ENCODE data around the gene GRAMD1A. TPM values are rescaled to one million over a fixed set of nuclear protein-coding genes. Genes with fewer than 3 reads are reported as not detected.
"Not testable (repeated sequence)": the region's sequence is repeated elsewhere in the genome, so short reads cannot be mapped to it uniquely, and the experiment has no call there.

GRAMD1A gene
- total and polyA plus RNA-seq, 9 of the 15 experiments (the other 6 are each of a cell fraction or from before 2014, with no cell fraction given): 1.4 to 63.8 (median 38.5) TPM

DNA sequence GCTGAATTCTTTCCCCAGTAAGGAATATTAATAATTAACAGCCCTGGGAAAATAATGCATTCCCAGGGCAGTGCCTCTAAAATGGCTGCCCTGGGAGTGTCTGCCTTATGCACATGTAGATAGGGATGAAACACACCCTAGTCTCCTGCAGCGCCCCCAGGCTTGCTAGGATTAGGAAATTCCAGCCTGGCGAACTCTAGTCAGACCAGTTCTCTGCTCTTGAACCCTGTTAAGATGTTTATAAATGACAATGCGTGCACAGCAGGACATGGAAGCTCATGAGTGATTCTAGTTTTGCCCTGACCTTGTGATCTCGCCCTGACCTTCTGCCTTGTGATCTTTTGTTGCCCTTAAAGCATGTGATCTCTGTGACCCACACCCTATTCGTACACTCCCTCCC, 34.6 kb upstream of the GRAMD1A start:
- POLR2A ChIA-PET; H3K9me1 ChIP-seq (ENCODE audit: control insufficient read depth, insufficient read depth, low read length); H4K20me1 ChIP-seq (replicated peaks; ENCODE audit: control insufficient read depth, insufficient read depth, low read length); ATAC-seq; H3K9ac ChIP-seq (ENCODE audit: insufficient read depth in 1 of 2, low read depth in 2 of 2, low read length in 2 of 2); H3K4me3 ChIP-seq; FAIRE-seq; H2AFZ ChIP-seq (ENCODE audit: low read depth, low read length); H3K27ac ChIP-seq (ENCODE audit: extremely low read depth, low read depth, low read length); DNase-seq (ENCODE audit: extremely low read depth in 1 of 4, low spot score in 3 of 4); CTCF ChIA-PET (ENCODE audit: low intra/inter-chr PET ratio); intact Hi-C loops (cut with micrococcal nuclease); in situ Hi-C loops (cut with MboI); H3K4me2 ChIP-seq (ENCODE audit: insufficient read depth, low read length); BruUV-seq (replicated peaks); H3K27me3 ChIP-seq (ENCODE audit: control insufficient read depth in 2 of 2, insufficient read depth in 2 of 2, low read length in 2 of 2): not testable (repeated sequence)
- 65% methylated on average over 5 of the region's 5 CpGs for WGBS (ENCODE audit: insufficient coverage, low coverage, missing lambda C conversion rate)
- Histone ChIP-seq H3K4me1 (replicated peaks in 1 of 2; ENCODE audit: control insufficient read depth in 2 of 2, insufficient read depth in 2 of 2, low read length in 2 of 2) (peaks cover 12 to 28% of the 10 kb centered on the region in 2 experiments; a peak in 4 of 5 replicates), H3K36me3 (ENCODE audit: control insufficient read depth, insufficient read depth, low read length) (peaks cover 17% of the 10 kb centered on the region; the same call in 2 of the 3 replicates), H3K79me2 (ENCODE audit: control insufficient read depth, insufficient read depth, low read length) (peaks cover 35% of the 10 kb centered on the region), H3K9me3 (replicated peaks; ENCODE audit: control insufficient read depth, insufficient read depth, low read depth, low read length) (peaks cover 30% of the 10 kb centered on the region)
- TF ChIP-seq TRIM28 (IDR thresholded peaks at IDR 0.05): peak; percentile 54; the same call in 1 of the 2 replicates
- TF ChIP-seq TRIM24 (IDR thresholded peaks at IDR 0.05): 0 out of 4 replicates have a peak, but pooled peaks of 1 of the 2 experiments have one; percentile 22
- peak; percentile 64; the same call in 1 of the 2 replicates for TF ChIP-seq CBX5 (IDR thresholded peaks at IDR 0.05; ENCODE audit: borderline replicate concordance, low read depth)
- TF ChIP-seq CBX3 (IDR thresholded peaks at IDR 0.05; ENCODE audit: borderline replicate concordance in 1 of 2, low read length in 2 of 2): peak in 1 of 2 experiments; percentile 74; a peak in 1 of 3 replicates

DNA sequence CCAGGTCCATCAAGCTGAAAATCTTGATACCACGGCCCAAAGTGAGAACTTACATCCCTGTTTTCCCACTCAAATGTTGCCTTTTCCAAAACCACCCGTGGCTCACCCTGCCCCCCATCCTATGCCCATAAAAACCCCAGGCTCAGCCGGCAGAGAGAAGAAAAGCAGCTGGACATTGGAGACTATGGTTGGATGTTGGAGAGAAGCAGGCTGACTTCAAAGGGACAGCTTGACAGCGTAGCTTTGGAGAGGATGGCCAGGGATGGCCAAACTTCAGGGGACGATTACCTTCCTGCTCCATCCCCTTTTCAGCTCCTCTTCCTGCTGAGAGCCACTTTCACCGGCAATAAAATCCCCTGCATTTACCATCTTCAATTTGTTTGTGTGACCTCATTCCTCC, 32.6 kb upstream of the GRAMD1A start:
- no TSS peak for BruUV-seq (replicated peaks)
- in situ Hi-C loops (cut with MboI) (no loop called here), intact Hi-C loops (cut with micrococcal nuclease) (no loop called here)
- H3K27ac ChIP-seq (ENCODE audit: extremely low read depth, low read depth, low read length): no peak overlapping the region
- no peak for DNase-seq (ENCODE audit: extremely low read depth in 1 of 4, low spot score in 3 of 4)
- FAIRE-seq: no peak
- H3K4me1 ChIP-seq (replicated peaks in 1 of 2; ENCODE audit: control insufficient read depth in 2 of 2, insufficient read depth in 2 of 2, low read length in 2 of 2): peaks cover 1 to 18% of the 10 kb centered on the region in 2 experiments; a peak in 4 of 5 replicates
- H3K9ac ChIP-seq (ENCODE audit: insufficient read depth in 1 of 2, low read depth in 2 of 2, low read length in 2 of 2): no peak overlapping the region
- TF ChIP-seq, protein P1, sequence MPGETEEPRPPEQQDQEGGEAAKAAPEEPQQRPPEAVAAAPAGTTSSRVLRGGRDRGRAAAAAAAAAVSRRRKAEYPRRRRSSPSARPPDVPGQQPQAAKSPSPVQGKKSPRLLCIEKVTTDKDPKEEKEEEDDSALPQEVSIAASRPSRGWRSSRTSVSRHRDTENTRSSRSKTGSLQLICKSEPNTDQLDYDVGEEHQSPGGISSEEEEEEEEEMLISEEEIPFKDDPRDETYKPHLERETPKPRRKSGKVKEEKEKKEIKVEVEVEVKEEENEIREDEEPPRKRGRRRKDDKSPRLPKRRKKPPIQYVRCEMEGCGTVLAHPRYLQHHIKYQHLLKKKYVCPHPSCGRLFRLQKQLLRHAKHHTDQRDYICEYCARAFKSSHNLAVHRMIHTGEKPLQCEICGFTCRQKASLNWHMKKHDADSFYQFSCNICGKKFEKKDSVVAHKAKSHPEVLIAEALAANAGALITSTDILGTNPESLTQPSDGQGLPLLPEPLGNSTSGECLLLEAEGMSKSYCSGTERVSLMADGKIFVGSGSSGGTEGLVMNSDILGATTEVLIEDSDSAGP (CRISPR knock-in tag; IDR thresholded peaks at IDR 0.05): no peak
- TF ChIP-seq ZFPM2 (CRISPR knock-in tag; IDR thresholded peaks at IDR 0.05) (no peak), TRIM28 (IDR thresholded peaks at IDR 0.05) (peak; percentile 60; the same call in 1 of the 2 replicates), RFX5 (IDR thresholded peaks at IDR 0.05; ENCODE audit: low read depth, low read length) (no peak), CBX3 (IDR thresholded peaks at IDR 0.05; ENCODE audit: borderline replicate concordance in 1 of 2, low read length in 2 of 2) (peak in 1 of 2 experiments; percentile 60; a peak in 1 of 3 replicates)
- TF ChIP-seq, protein P2, sequence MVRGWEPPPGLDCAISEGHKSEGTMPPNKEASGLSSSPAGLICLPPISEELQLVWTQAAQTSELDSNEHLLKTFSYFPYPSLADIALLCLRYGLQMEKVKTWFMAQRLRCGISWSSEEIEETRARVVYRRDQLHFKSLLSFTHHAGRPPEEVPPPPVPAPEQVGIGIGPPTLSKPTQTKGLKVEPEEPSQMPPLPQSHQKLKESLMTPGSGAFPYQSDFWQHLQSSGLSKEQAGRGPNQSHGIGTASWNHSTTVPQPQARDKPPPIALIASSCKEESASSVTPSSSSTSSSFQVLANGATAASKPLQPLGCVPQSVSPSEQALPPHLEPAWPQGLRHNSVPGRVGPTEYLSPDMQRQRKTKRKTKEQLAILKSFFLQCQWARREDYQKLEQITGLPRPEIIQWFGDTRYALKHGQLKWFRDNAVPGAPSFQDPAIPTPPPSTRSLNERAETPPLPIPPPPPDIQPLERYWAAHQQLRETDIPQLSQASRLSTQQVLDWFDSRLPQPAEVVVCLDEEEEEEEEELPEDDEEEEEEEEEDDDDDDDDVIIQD (CRISPR knock-in tag; IDR thresholded peaks at IDR 0.05): no peak
- TF ChIP-seq, protein P3, sequence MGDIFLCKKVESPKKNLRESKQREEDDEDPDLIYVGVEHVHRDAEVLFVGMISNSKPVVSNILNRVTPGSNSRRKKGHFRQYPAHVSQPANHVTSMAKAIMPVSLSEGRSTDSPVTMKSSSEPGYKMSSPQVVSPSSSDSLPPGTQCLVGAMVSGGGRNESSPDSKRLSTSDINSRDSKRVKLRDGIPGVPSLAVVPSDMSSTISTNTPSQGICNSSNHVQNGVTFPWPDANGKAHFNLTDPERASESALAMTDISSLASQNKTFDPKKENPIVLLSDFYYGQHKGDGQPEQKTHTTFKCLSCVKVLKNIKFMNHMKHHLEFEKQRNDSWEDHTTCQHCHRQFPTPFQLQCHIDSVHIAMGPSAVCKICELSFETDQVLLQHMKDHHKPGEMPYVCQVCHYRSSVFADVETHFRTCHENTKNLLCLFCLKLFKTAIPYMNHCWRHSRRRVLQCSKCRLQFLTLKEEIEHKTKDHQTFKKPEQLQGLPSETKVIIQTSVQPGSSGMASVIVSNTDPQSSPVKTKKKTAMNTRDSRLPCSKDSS (IDR thresholded peaks at IDR 0.05; ENCODE audit: low read depth, partially characterized antibody): peak; percentile 56
- no peaks in the 10 kb centered on the region for H4K20me1 ChIP-seq (replicated peaks; ENCODE audit: control insufficient read depth, insufficient read depth, low read length)
- 26% methylated on average over 6 of the region's 6 CpGs for WGBS (ENCODE audit: insufficient coverage, low coverage, missing lambda C conversion rate)
- no peak overlapping the region for H3K4me2 ChIP-seq (ENCODE audit: insufficient read depth, low read length)
- no peaks in the 10 kb centered on the region for H3K9me1 ChIP-seq (ENCODE audit: control insufficient read depth, insufficient read depth, low read length)
- peaks cover 17% of the 10 kb centered on the region for H3K9me3 ChIP-seq (replicated peaks; ENCODE audit: control insufficient read depth, insufficient read depth, low read depth, low read length)
- H3K36me3 ChIP-seq (ENCODE audit: control insufficient read depth, insufficient read depth, low read length): no peaks in the 10 kb centered on the region
- H3K27me3 ChIP-seq (ENCODE audit: control insufficient read depth in 2 of 2, insufficient read depth in 2 of 2, low read length in 2 of 2): no peaks in the 10 kb centered on the region
- no peak overlapping the region for H2AFZ ChIP-seq (ENCODE audit: low read depth, low read length)
- peaks cover 15% of the 10 kb centered on the region for H3K79me2 ChIP-seq (ENCODE audit: control insufficient read depth, insufficient read depth, low read length)
- no peak overlapping the region for H3K4me3 ChIP-seq
- POLR2A ChIA-PET: interaction anchor here (0.6 kb wide), 1 partner anchor 519 kb away, joined by 3 read pairs; no protein-coding TSS in a partner anchor
- no peak for ATAC-seq
- CTCF ChIA-PET (ENCODE audit: low intra/inter-chr PET ratio): no interaction called here
